Smooth muscle cell (in vitro differentiated cells): Measurements from ENCODE around the gene CTF1. TPM values are rescaled to one million over a fixed set of nuclear protein-coding genes. Genes with fewer than 3 reads are reported as not detected.

Experiments
- DNase-seq: peaks from one replicate; lab custom pipeline; 2025; ENCODE audit not compliant: unreplicated experiment; lab: John Stamatoyannopoulos, UW
- H2AFZ ChIP-seq: fragments of 200-600 bp; sonication (generic); 2 replicates; pipeline ENCODE4 v1.6.0; 2016; ENCODE audit warnings: antibody characterized with exemption, low read depth, mild to moderate bottlenecking
- H3F3A ChIP-seq: fragments of 200-600 bp; sonication (generic); 2 replicates; pipeline ENCODE4 v1.6.0; 2017; ENCODE audit warnings: antibody characterized with exemption, low read depth
- H3K27ac ChIP-seq: fragments of 200-600 bp; sonication (generic); 2 replicates; pipeline ENCODE4 v1.5.1; 2016; ENCODE audit warnings: low read depth, mild to moderate bottlenecking
- H3K27me3 ChIP-seq: fragments of 200-600 bp; sonication (generic); 2 replicates; pipeline ENCODE4 v1.6.1; 2016; ENCODE audit warnings: low read depth, mild to moderate bottlenecking
- H3K36me3 ChIP-seq: fragments of 200-600 bp; sonication (generic); 2 replicates; pipeline ENCODE4 v1.5.1; 2016; ENCODE audit warnings: low read depth
- H3K4me1 ChIP-seq: fragments of 200-600 bp; sonication (generic); 2 replicates; pipeline ENCODE4 v1.5.1; 2016; ENCODE audit warnings: low read depth
- H3K4me2 ChIP-seq: fragments of 200-600 bp; sonication (generic); 2 replicates; pipeline ENCODE4 v1.6.0; 2016; ENCODE audit warnings: mild to moderate bottlenecking
- H3K4me3 ChIP-seq: fragments of 200-600 bp; sonication (generic); 2 replicates; pipeline ENCODE4 v1.5.1; 2016; ENCODE audit warnings: mild to moderate bottlenecking
- H3K79me2 ChIP-seq: fragments of 200-600 bp; sonication (generic); 2 replicates; pipeline ENCODE4 v1.6.0; 2016; ENCODE audit warnings: low read depth, mild to moderate bottlenecking
- H3K9ac ChIP-seq: fragments of 200-600 bp; sonication (generic); 2 replicates; pipeline ENCODE4 v1.6.0; 2016; ENCODE audit warnings: low read depth
- H3K9me3 ChIP-seq: fragments of 200-600 bp; sonication (generic); replicated peaks from 2 replicates; pipeline ENCODE4 v1.5.1; 2016; ENCODE audit warnings: low read depth
- H4K20me1 ChIP-seq: fragments of 200-600 bp; sonication (generic); 2 replicates; pipeline ENCODE4 v1.6.0; 2016; ENCODE audit warnings: low read depth
- WGBS: methylation state at CpG from one replicate; pipeline ENCODE4 v1.1.7; 2016; ENCODE audit warnings: low lambda C conversion rate; 5-methylcytosine and 5-hydroxymethylcytosine counted together
- microRNA counts: library from miRNA; unstranded; fragments of <30 nt; microRNA quantifications from one replicate; lab custom pipeline; 2016
- microRNA-seq: library from miRNA; unstranded; fragments of <30 nt; microRNA quantifications from one replicate; pipeline ENCODE4, GENCODE V29; 2016; ENCODE audit warnings: borderline number of aligned reads
- polyA plus RNA-seq: library from polyadenylated mRNA; unstranded; fragments of >200 nt; fragmentation: Nextera tagmentation; extraction: Ambion mirVana; gene quantifications from 2 replicates; pipeline ENCODE4 v1.2.1, GENCODE V29; 2016
- small RNA-seq: library from RNA; depleted of rRNA; stranded (forward); fragments of <200 nt; gene quantifications from one replicate; pipeline ENCODE3, GENCODE V24; 2014
- total RNA-seq: library from RNA; depleted of rRNA; stranded (reverse); fragments of >200 nt; gene quantifications from 2 replicates; pipeline ENCODE4 v1.2.3, GENCODE V29; 2014
- TF ChIP-seq, protein P1 (sequence below): fragments of 200-600 bp; sonication (generic); IDR thresholded peaks from 2 replicates; pipeline ENCODE4 v1.5.1; 2017; ENCODE audit warnings: borderline replicate concordance, mild to moderate bottlenecking, antibody characterized with exemption; ENCODE audit not compliant: insufficient read depth, poor library complexity, severe bottlenecking

Gene CTF1
- total and polyA plus RNA-seq, 2 experiments from 2014 or later, result 0.76 to 8.1 TPM

DNA sequence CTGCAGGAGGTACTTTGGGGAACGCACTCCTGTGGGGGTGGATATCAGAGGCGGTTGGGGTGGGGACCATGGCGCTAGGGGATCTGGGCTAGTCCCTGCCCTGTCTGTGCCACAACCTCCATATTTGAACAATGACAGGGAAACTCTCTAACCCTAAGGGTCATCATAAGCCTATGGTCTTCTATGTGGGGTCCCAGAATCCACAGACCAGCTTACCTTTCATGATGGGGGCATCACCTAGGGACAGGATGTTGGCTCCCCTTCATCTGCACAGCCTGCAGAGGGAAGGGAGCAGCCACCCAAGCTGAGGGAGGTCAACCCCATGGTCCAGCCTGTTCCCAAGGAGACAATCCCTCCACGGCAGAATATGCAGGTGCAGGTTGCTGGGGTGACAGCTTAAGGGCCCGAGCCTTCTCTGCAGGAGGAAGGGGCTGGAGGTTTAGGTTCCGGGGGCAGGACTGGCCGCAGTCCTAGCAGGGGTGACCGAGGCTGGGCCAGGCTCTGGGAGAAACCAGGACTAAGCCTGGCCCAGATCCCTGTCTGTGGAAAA is 54.2 kb downstream of the CTF1 start:
- peaks cover 3% of the 10 kb centered on the region for H3F3A ChIP-seq
- H3K4me2 ChIP-seq, result peak overlapping the region; percentile 92
- peaks cover 25% of the 10 kb centered on the region for H4K20me1 ChIP-seq
- H2AFZ ChIP-seq, result no peak overlapping the region
- peak overlapping the region; percentile 97 for H3K4me3 ChIP-seq
- no peak for DNase-seq
- peaks cover 9% of the 10 kb centered on the region for H3K4me1 ChIP-seq
- no peak overlapping the region for H3K27ac ChIP-seq
- no peak overlapping the region for H3K9ac ChIP-seq
- no peaks in the 10 kb centered on the region for H3K79me2 ChIP-seq
- no peaks in the 10 kb centered on the region for H3K36me3 ChIP-seq
- H3K27me3 ChIP-seq, result no peaks in the 10 kb centered on the region
- no peaks in the 10 kb centered on the region for H3K9me3 ChIP-seq
- WGBS, result 90% methylated on average over 8 of the region's 8 CpGs
- TF ChIP-seq, protein P1, sequence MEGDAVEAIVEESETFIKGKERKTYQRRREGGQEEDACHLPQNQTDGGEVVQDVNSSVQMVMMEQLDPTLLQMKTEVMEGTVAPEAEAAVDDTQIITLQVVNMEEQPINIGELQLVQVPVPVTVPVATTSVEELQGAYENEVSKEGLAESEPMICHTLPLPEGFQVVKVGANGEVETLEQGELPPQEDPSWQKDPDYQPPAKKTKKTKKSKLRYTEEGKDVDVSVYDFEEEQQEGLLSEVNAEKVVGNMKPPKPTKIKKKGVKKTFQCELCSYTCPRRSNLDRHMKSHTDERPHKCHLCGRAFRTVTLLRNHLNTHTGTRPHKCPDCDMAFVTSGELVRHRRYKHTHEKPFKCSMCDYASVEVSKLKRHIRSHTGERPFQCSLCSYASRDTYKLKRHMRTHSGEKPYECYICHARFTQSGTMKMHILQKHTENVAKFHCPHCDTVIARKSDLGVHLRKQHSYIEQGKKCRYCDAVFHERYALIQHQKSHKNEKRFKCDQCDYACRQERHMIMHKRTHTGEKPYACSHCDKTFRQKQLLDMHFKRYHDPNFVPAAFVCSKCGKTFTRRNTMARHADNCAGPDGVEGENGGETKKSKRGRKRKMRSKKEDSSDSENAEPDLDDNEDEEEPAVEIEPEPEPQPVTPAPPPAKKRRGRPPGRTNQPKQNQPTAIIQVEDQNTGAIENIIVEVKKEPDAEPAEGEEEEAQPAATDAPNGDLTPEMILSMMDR, result no peak

DNA sequence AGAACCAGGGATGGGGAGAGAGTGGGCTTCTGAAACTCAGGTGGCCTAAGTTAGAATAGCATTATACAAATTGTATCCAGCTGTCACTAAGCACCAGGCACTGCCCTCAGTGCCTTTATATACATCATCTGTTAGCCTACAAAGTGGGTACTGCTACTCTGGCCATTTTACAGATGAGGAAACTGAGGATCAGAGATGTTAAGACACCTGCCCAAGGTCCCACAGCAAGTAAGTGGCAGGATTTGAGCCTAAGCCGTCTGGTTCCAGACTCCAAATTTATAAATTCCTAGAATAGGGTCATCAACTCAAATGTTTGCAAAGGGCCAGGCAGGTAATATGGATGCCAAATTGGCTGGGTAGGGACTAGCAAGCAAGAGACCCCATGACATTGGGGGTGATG is 54.8 kb downstream of the CTF1 start:
- 92% methylated on average over 1 of the region's 1 CpG for WGBS
- no peak overlapping the region for H2AFZ ChIP-seq
- no peaks in the 10 kb centered on the region for H3K79me2 ChIP-seq
- no peaks in the 10 kb centered on the region for H3K36me3 ChIP-seq
- TF ChIP-seq, protein P1, result no peak
- H3K4me3 ChIP-seq, result no peak overlapping the region
- H3F3A ChIP-seq, result peaks cover 6% of the 10 kb centered on the region
- no peak overlapping the region for H3K4me2 ChIP-seq
- H3K27ac ChIP-seq, result no peak overlapping the region
- no peak overlapping the region for H3K9ac ChIP-seq
- H3K9me3 ChIP-seq, result no peaks in the 10 kb centered on the region
- DNase-seq, result no peak
- peaks cover 9% of the 10 kb centered on the region for H3K4me1 ChIP-seq
- no peaks in the 10 kb centered on the region for H3K27me3 ChIP-seq
- H4K20me1 ChIP-seq, result peaks cover 25% of the 10 kb centered on the region

DNA sequence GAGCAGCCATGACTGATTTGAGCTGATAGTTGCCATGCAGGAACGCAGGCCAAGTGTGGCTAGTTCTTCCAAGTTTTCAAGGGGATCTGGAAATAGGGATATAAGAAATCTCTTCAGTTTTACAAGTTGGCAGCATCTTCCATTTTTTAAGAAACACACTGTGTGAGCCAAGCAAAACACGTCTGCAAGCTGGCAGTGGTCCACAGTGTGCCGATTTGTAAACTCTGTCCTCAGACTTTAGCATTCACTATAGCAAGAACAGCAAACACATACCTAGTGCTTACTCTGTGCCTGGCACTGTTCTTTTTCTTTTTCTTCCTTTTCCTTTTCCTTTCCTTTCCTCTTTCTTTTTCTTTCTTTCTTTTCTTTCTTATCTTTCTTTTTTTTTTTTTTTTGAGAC is 55.3 kb downstream of the CTF1 start:
- Histone ChIP-seq H2AFZ (no peak overlapping the region), H3K4me3 (no peak overlapping the region), H3K9ac (no peak overlapping the region), H3K79me2 (no peaks in the 10 kb centered on the region), H4K20me1 (peaks cover 25% of the 10 kb centered on the region), H3K36me3 (no peaks in the 10 kb centered on the region), H3K4me1 (peaks cover 9% of the 10 kb centered on the region), H3K27ac (no peak overlapping the region), H3K27me3 (no peaks in the 10 kb centered on the region), H3F3A (peaks cover 10% of the 10 kb centered on the region), H3K4me2 (no peak overlapping the region), H3K9me3 (no peaks in the 10 kb centered on the region)
- TF ChIP-seq, protein P1, result no peak
- 88% methylated on average over 3 of the region's 3 CpGs for WGBS
- no peak for DNase-seq

DNA sequence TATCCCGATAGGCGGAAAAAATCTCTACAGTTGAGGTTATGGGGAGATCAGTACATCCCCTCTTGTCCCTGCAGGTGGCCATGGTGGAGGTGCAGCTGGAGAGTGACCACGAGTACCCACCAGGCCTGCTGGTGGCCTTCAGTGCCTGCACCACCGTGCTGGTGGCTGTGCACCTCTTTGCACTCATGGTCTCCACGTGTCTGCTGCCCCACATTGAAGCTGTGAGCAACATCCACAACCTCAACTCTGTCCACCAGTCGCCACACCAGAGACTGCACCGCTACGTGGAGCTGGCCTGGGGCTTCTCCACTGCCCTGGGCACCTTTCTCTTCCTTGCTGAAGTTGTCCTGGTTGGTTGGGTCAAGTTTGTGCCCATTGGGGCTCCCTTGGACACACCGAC is 56.7 kb downstream of the CTF1 start:
- Histone ChIP-seq H3K4me1 (peaks cover 9% of the 10 kb centered on the region), H3K27ac (no peak overlapping the region), H3K4me2 (no peak overlapping the region), H2AFZ (no peak overlapping the region), H3K79me2 (no peaks in the 10 kb centered on the region), H4K20me1 (peaks cover 25% of the 10 kb centered on the region), H3K27me3 (no peaks in the 10 kb centered on the region), H3K9me3 (no peaks in the 10 kb centered on the region), H3K4me3 (no peak overlapping the region), H3K9ac (no peak overlapping the region), H3F3A (peaks cover 10% of the 10 kb centered on the region), H3K36me3 (no peaks in the 10 kb centered on the region)
- TF ChIP-seq, protein P1, result no peak
- no peak for DNase-seq
- 82% methylated on average over 9 of the region's 9 CpGs for WGBS

MicroRNAs encoded within 50 kb of the gene (microRNA counts, 767-probe panel; counts per million panel counts)
- microRNA hsa-miR-762 (lab: Ali Mortazavi, UCI), result 183 counts per million

Small RNA genes within 50 kb of the gene (microRNA-seq; reads per million reads assigned to microRNA genes)
- gene MIR4519 (not detected), gene MIR762 (not detected)

Small RNA genes within 50 kb of the gene (small RNA-seq; reads per million reads assigned to genes)
- not detected for gene AC135048.1
- gene MIR4519, result not detected
- gene MIR762, result not detected

Other genes starting within 250 kb of the CTF1 start
- gene PRR14, start 245.7 kb upstream of the CTF1 start, total RNA-seq, result 7.4 and 22.0 TPM in 2 replicates
- gene PRR14, start 245.7 kb upstream of the CTF1 start, polyA plus RNA-seq, result 16.7 and 26.1 TPM in 2 replicates
- gene FBRS, start 238.2 kb upstream of the CTF1 start, total RNA-seq, result 18.3 and 22.3 TPM in 2 replicates
- gene FBRS, start 238.2 kb upstream of the CTF1 start, polyA plus RNA-seq, result 21.9 and 25.0 TPM in 2 replicates
- gene SRCAP, start 197.4 kb upstream of the CTF1 start, total RNA-seq, result 9.0 and 16.2 TPM in 2 replicates
- 14.5 and 24.9 TPM in 2 replicates for gene SRCAP, start 197.4 kb upstream of the CTF1 start, polyA plus RNA-seq
- 24.9 and 35.9 TPM in 2 replicates for gene PHKG2, start 148.2 kb upstream of the CTF1 start, total RNA-seq
- gene PHKG2, start 148.2 kb upstream of the CTF1 start, polyA plus RNA-seq, result 39.1 and 40.1 TPM in 2 replicates
- 2.2 and 5.2 TPM in 2 replicates for gene CFAP119, start 134.6 kb upstream of the CTF1 start, total RNA-seq
- gene CFAP119, start 134.6 kb upstream of the CTF1 start, polyA plus RNA-seq, result 3.0 and 3.5 TPM in 2 replicates
- 66.1 and 73.0 TPM in 2 replicates for gene RNF40, start 134.3 kb upstream of the CTF1 start, total RNA-seq
- 92.5 and 107 TPM in 2 replicates for gene RNF40, start 134.3 kb upstream of the CTF1 start, polyA plus RNA-seq
- gene ZNF629, start 109.4 kb upstream of the CTF1 start, total RNA-seq, result 11.2 and 11.6 TPM in 2 replicates
- gene ZNF629, start 109.4 kb upstream of the CTF1 start, polyA plus RNA-seq, result 13.0 and 13.4 TPM in 2 replicates
- gene BCL7C, start 2.5 kb upstream of the CTF1 start, total RNA-seq, result 27.8 and 34.2 TPM in 2 replicates
- gene BCL7C, start 2.5 kb upstream of the CTF1 start, polyA plus RNA-seq, result 68.1 and 76.1 TPM in 2 replicates
- gene FBXL19, start 27.0 kb downstream of the CTF1 start, total RNA-seq, result 4.5 and 8.5 TPM in 2 replicates
- gene FBXL19, start 27.0 kb downstream of the CTF1 start, polyA plus RNA-seq, result 1.3 and 1.6 TPM in 2 replicates
- 33.7 and 34.9 TPM in 2 replicates for gene ORAI3, start 52.5 kb downstream of the CTF1 start, total RNA-seq
- gene ORAI3, start 52.5 kb downstream of the CTF1 start, polyA plus RNA-seq, result 39.4 and 44.0 TPM in 2 replicates
- 1.9 and 2.9 TPM in 2 replicates for gene SETD1A, start 61.1 kb downstream of the CTF1 start, total RNA-seq
- 1.2 and 3.3 TPM in 2 replicates for gene SETD1A, start 61.1 kb downstream of the CTF1 start, polyA plus RNA-seq
- 5.5 and 10.8 TPM in 2 replicates for gene HSD3B7, start 88.6 kb downstream of the CTF1 start, total RNA-seq
- 15.1 and 15.5 TPM in 2 replicates for gene HSD3B7, start 88.6 kb downstream of the CTF1 start, polyA plus RNA-seq
- 0.72 and 1.4 TPM in 2 replicates for gene STX1B, start 114.0 kb downstream of the CTF1 start, total RNA-seq
- 1.0 and 2.1 TPM in 2 replicates for gene STX1B, start 114.0 kb downstream of the CTF1 start, polyA plus RNA-seq
- 14.4 and 23.1 TPM in 2 replicates for gene STX4, start 136.9 kb downstream of the CTF1 start, total RNA-seq
- 50.6 and 60.2 TPM in 2 replicates for gene STX4, start 136.9 kb downstream of the CTF1 start, polyA plus RNA-seq
- gene ZNF668, start 177.6 kb downstream of the CTF1 start, total RNA-seq, result 7.3 and 9.0 TPM in 2 replicates
- gene ZNF668, start 177.6 kb downstream of the CTF1 start, polyA plus RNA-seq, result 20.1 and 21.0 TPM in 2 replicates
- gene ZNF646, start 177.8 kb downstream of the CTF1 start, total RNA-seq, result 5.7 and 8.1 TPM in 2 replicates
- 5.4 and 7.3 TPM in 2 replicates for gene ZNF646, start 177.8 kb downstream of the CTF1 start, polyA plus RNA-seq
- 5.1 and 6.3 TPM in 2 replicates for gene PRSS53, start 192.3 kb downstream of the CTF1 start, total RNA-seq
- gene PRSS53, start 192.3 kb downstream of the CTF1 start, polyA plus RNA-seq, result 0.66 and 1.1 TPM in 2 replicates
- 232 and 253 TPM in 2 replicates for gene VKORC1, start 198.2 kb downstream of the CTF1 start, total RNA-seq
- gene VKORC1, start 198.2 kb downstream of the CTF1 start, polyA plus RNA-seq, result 340 and 394 TPM in 2 replicates
- gene BCKDK, start 211.8 kb downstream of the CTF1 start, total RNA-seq, result 32.1 and 40.5 TPM in 2 replicates
- gene BCKDK, start 211.8 kb downstream of the CTF1 start, polyA plus RNA-seq, result 82.6 and 87.9 TPM in 2 replicates
- 26.3 and 32.9 TPM in 2 replicates for gene KAT8, start 221.1 kb downstream of the CTF1 start, total RNA-seq
- gene KAT8, start 221.1 kb downstream of the CTF1 start, polyA plus RNA-seq, result 27.4 and 29.1 TPM in 2 replicates
- gene PRSS8, start 239.1 kb downstream of the CTF1 start, total RNA-seq, result 15.1 and 17.3 TPM in 2 replicates
- gene PRSS8, start 239.1 kb downstream of the CTF1 start, polyA plus RNA-seq, result 13.9 and 68.0 TPM in 2 replicates